Duodenal mucosa (tissue), 2 donors: ENCODE results near the gene COL2A1.

ENCODE experiments used
- H3K27ac ChIP-seq: one replicate; pipeline ENCODE4 v1.7.0; 2013; ENCODE audit warnings: low read depth, low read length
- H3K27me3 ChIP-seq, 2 donors: one replicate each; pipeline ENCODE4 v1.7.0; 2013; ENCODE audit warnings: low read length in 2 of 2, control low read depth in 1 of 2; ENCODE audit not compliant: insufficient read depth in 2 of 2, control insufficient read depth in 1 of 2
- H3K36me3 ChIP-seq, 2 donors: one replicate each; pipeline ENCODE4 v1.7.0; 2013; ENCODE audit warnings: low read length in 2 of 2, control low read depth in 1 of 2; ENCODE audit not compliant: insufficient read depth in 2 of 2, control insufficient read depth in 1 of 2
- H3K4me1 ChIP-seq, 2 donors: one replicate each; pipeline ENCODE4 v1.7.0; 2013; ENCODE audit warnings: low read length in 2 of 2, control low read depth in 1 of 2; ENCODE audit not compliant: insufficient read depth in 2 of 2, control insufficient read depth in 1 of 2
- H3K4me3 ChIP-seq, 2 donors: one replicate each; pipeline ENCODE4 v1.7.0; 2013; ENCODE audit warnings: low read length in 2 of 2, low read depth in 1 of 2
- H3K9ac ChIP-seq, 2 donors: one replicate each; pipeline ENCODE4 v1.7.0; 2013; ENCODE audit warnings: low read length in 2 of 2, low read depth in 1 of 2
- H3K9me3 ChIP-seq, 2 donors: one replicate each; pipeline ENCODE4 v1.7.0; 2013; ENCODE audit warnings: low read length in 2 of 2, control low read depth in 1 of 2; ENCODE audit not compliant: control insufficient read depth in 1 of 2

The COL2A1 gene

DNA sequence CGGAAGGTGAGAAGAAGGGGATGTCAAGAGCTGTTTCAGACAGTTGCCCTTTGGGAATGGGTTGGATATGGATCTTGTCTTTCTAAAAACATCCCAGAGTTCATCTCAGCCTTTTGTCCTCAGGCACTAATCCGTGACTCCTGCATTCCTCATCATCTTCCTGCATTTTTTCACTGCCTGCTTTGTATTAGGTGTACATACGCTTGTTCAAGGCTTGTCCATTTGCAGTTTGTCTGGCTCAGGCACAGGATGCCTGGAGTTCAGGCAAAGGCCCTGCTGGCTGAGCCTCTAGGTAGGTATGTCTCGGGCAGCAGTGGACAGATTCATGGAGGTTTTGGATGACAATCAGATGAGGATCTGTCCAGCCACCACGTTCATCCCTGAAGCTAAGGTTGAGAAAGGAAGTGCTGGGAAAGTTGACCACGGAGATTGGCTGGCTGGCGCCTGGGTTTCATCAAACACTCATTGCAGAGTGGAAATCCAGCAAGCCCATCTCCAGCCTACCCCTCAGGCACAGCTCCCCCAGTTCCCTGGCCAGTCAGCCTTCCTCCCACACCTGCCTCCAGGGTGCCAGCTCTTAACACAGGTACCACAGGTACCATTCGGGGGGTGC, 53.3 kb downstream of the COL2A1 start:
- H3K4me3 ChIP-seq: no peak overlapping the region
- H3K27me3 ChIP-seq: no peaks in the 10 kb centered on the region
- H3K27ac ChIP-seq: no peak overlapping the region
- peaks cover 36 to 38% of the 10 kb centered on the region in 2 donors for H3K4me1 ChIP-seq
- H3K9me3 ChIP-seq: no peaks in the 10 kb centered on the region
- no peak overlapping the region for H3K9ac ChIP-seq
- no peaks in the 10 kb centered on the region for H3K36me3 ChIP-seq

DNA sequence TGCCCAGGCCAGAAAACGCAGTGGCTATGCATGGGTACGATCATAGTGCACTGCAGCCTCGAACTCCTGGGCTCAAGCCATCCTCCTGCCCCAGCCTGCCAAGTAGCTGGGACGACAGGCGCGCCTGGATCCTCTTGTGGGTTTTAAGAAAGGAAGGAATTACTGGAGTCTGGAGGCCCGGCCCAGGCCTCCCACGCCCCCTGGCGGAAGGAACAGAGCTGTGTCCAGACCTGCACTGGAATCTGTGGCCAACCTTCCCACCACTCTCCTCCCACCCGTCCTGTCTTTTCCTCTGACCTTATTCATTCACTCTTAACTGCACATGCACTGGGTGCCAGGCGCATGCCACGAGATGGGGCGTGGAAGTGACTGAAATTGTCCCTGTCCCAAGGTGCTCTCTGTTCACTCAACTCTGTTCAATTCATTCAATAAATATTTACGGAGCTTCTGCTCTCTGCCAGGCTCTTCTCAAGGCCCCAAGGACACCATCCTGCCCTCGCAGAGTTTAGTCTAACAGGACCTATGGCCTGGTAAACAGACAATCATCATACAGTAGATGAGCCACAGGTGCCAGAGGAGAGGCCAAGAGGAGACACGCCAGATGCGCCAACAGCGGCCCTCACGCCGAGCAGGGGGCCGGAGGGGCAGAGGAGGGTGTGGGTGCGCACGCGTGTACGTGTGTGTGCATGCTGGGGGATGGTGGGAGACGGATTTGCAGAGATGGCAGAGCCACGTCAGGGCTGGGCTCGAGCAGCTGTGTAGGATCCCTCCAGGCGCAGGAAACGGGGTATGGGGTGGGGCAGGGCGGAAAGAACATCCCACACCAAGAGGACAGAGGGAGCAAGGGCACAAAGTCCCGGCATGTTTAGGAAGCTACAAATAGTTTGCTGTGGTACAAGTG, 54.6 kb downstream of the COL2A1 start:
- peaks cover 45 to 48% of the 10 kb centered on the region in 2 donors for H3K4me1 ChIP-seq
- H3K36me3 ChIP-seq: no peaks in the 10 kb centered on the region
- H3K9ac ChIP-seq: no peak overlapping the region
- H3K4me3 ChIP-seq: peak overlapping the region in 1 of 2 donors; percentile 29
- no peaks in the 10 kb centered on the region for H3K27me3 ChIP-seq
- no peaks in the 10 kb centered on the region for H3K9me3 ChIP-seq
- H3K27ac ChIP-seq: no peak overlapping the region

DNA sequence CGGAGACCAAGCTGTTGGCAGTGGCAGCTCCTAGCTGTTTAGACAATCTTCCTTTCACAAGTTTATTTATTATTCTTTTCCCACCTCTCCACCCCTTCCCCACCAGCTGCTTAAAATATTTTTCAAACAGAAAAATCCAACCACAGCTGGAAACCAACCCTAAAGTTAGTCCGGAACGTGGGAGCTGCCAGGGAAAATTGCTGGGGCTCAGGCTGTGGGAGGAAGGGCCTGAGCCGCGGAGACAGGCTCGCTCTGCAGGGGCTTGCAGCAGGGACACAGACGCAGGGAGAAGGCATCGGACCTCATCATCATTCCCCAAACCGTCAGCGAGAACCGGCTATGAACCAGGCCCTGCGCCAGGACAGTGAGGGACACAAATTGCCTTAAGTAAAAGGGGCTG, 56.9 kb downstream of the COL2A1 start:
- peak overlapping the region; percentile 52 to 65 for H3K9ac ChIP-seq
- H3K27ac ChIP-seq: no peak overlapping the region
- H3K4me1 ChIP-seq: peaks cover 55 to 62% of the 10 kb centered on the region in 2 donors
- no peaks in the 10 kb centered on the region for H3K36me3 ChIP-seq
- H3K9me3 ChIP-seq: no peaks in the 10 kb centered on the region
- no peak overlapping the region for H3K4me3 ChIP-seq
- no peaks in the 10 kb centered on the region for H3K27me3 ChIP-seq

DNA sequence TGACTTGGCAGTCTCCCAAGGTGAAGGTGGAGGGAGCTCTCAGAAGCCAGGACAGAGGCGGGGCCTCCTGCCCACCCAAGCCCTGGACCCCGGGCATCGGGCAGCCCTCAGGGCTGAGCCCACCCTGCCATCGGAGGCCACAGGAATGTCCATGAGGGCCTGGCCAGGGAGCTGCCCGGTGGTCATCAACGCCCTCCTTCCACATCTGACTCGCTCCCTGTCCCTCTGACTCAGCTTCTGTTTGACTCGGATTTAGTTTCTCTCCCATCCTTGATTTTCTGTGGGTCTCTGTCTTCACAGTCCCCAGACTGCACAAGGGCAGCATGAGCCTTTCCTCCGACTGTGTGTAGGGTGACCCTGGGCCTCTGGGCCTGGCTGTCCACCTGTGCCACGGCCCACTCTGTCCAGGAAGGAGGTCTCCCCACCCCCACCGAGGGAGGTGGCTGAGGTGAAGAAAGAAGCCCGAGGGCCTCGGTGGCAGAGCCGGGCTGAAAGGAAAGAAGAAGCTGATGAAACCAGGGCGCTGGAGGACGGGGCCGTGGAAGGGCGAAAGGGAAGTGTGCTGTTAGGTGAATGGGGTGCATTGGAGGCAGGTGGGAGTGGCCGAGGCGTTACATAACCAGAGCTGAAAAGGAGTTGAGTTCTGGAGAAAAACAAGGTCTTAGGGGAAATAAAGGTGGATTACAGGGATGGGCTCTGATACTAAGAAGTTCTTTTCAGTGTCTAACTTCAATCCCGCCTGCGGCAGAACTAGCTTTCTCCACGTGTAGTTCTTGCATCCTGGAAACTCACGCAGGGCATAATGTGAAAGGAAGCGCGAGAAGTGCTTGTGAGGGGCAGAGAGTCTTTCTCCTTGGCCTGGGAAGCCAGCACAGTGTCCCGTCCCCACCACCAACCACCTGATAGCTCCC, 57.6 kb downstream of the COL2A1 start:
- H3K4me1 ChIP-seq: peaks cover 55 to 66% of the 10 kb centered on the region in 2 donors
- no peaks in the 10 kb centered on the region for H3K9me3 ChIP-seq
- H3K27me3 ChIP-seq: no peaks in the 10 kb centered on the region
- H3K27ac ChIP-seq: peak overlapping the region; percentile 44
- peak overlapping the region; percentile 52 to 65 for H3K9ac ChIP-seq
- peak overlapping the region in 1 of 2 donors; percentile 17 for H3K4me3 ChIP-seq
- H3K36me3 ChIP-seq: no peaks in the 10 kb centered on the region

DNA sequence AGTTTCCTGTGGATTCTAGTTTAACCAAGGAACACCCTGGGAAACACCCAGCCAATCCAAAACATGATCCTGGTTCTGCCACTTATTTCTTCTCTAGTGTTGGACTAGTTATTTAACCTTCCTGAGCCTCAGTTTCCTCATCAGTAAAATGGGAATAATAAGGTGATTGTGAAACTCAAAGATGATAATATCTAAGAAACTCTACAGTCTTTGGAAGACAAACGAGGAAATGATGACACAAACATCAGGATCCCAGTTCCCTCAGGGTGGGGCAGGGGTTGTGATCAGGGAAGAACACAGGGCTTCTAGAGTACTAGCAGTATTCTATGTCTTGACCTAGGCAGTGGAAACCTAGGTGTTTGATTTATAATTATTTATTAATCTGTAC, 58.9 kb downstream of the COL2A1 start:
- peak overlapping the region in 1 of 2 donors; percentile 13 for H3K9ac ChIP-seq
- H3K27me3 ChIP-seq: no peaks in the 10 kb centered on the region
- H3K4me1 ChIP-seq: peaks cover 65 to 71% of the 10 kb centered on the region in 2 donors
- H3K36me3 ChIP-seq: no peaks in the 10 kb centered on the region
- H3K9me3 ChIP-seq: no peaks in the 10 kb centered on the region
- no peak overlapping the region for H3K4me3 ChIP-seq
- H3K27ac ChIP-seq: no peak overlapping the region

DNA sequence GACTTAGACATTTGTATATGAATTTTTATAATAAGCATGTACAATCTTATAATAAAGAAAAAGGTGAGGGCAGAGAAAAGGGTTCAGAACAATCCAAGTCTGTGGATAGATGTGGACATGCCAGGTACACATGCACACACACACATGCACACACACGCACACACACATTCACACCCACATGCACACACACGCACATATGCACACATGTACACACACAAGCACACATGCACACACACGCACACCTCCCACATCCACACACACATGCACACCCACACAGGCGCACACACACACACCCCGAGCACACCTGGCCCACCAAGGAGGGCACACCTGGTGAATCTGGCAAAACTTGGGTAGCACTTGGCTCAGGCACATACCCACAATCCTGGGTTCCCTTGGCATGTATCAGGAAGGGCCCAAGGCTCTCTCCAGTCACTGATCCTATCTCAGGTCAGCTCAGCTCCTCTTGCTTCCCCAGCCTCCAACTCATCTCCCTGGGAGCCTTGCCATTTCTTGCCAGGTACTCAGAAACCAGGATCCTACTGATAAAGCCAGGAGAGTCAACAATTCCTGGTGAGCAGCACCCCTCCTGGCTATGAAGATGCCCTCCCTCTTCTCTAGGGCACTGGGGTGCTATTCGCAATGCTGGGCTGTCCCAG, 59.5 kb downstream of the COL2A1 start:
- Histone ChIP-seq H3K36me3 (no peaks in the 10 kb centered on the region), H3K9ac (peak overlapping the region in 1 of 2 donors; percentile 13), H3K27me3 (no peaks in the 10 kb centered on the region), H3K4me3 (no peak overlapping the region), H3K9me3 (no peaks in the 10 kb centered on the region), H3K4me1 (peaks cover 69 to 71% of the 10 kb centered on the region in 2 donors), H3K27ac (peak overlapping the region; percentile 52)

DNA sequence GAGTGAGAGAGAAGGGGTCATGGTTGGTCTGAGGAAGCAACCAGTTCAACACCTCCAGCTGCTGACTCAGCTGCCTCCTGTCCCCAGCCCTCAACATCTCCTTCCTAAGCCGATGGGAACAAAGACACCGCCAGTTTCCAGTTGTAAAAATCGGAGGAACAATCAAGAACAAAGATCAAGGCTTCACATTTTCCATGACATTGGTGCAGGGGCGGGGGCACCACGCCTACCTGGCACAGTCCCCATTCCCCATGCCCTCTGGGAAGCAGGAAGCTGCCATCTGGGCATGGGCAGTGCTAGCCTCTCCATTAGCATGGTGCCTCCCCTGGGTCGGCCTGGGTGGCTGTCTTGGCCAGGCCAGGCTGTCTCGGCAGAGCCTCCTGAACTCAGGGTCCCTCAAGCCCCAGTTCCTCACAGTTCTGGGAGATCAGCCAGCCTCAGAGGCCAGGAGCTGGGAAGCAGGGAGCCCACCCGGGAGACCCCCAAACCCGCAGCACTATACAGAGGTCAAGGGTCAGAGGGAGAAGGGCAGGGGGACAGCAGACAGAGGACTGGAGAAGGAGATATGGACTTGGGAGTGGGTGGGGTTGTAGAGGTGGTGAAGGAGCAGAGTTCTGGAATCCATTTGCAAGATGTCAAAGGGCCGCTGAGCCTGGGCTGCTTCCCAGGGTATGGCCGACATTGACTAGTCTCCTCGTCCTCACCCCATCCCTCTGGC, 60.5 kb downstream of the COL2A1 start:
- H3K4me3 ChIP-seq: peak overlapping the region; percentile 24 to 41
- H3K9ac ChIP-seq: peak overlapping the region; percentile 52 to 56
- peak overlapping the region; percentile 89 for H3K27ac ChIP-seq
- H3K36me3 ChIP-seq: no peaks in the 10 kb centered on the region
- no peaks in the 10 kb centered on the region for H3K27me3 ChIP-seq
- H3K9me3 ChIP-seq: no peaks in the 10 kb centered on the region
- peaks cover 67 to 68% of the 10 kb centered on the region in 2 donors for H3K4me1 ChIP-seq

DNA sequence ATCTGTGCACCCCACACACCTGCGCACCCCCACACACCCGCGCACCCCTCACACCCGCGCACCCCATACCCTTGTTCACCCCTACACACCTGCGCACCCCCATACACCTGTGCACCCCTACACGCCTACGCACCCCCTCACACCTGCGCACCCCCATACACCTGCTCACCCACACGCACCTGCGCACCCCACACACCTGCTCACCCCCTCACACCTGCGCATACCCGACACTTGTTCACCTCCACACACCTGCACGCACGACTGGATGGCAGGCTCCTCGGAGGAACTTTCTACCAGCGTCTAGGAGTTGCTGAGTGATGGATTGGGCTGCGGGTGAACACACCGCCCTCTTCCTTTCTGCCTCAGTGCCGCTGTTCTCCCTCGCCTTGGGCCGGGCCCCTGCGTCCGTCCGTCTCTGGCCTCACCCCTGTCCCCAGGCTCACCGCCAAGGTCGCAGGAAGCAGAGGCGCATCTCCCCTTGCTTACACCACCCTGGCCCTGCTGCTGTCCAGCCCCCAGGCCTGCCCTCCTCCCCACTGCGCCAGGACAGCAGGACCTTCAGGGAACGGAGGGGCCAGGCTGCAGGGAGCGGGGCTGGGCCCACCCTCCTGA, 61.6 kb downstream of the COL2A1 start:
- H3K36me3 ChIP-seq: no peaks in the 10 kb centered on the region
- no peaks in the 10 kb centered on the region for H3K27me3 ChIP-seq
- peak overlapping the region; percentile 52 to 56 for H3K9ac ChIP-seq
- peak overlapping the region; percentile 89 for H3K27ac ChIP-seq
- peaks cover 75 to 76% of the 10 kb centered on the region in 2 donors for H3K4me1 ChIP-seq
- no peak overlapping the region for H3K4me3 ChIP-seq
- no peaks in the 10 kb centered on the region for H3K9me3 ChIP-seq
